ENCODE measurements around the gene SPTBN1.

SPTBN1 gene

GRCh38 chr2:54558188-54559005, 102.3 kb downstream of the SPTBN1 start:
- DNase-seq, result peak; percentile 75

- no peak for DNase-seq
Observed at GRCh38 chr2:54559006-54559445, 102.9 kb downstream of the SPTBN1 start.

GRCh38 chr2:54559593-54560145, 103.5 kb downstream of the SPTBN1 start:
- peak; percentile 20 for DNase-seq

GRCh38 chr2:54560146-54560881, 104.2 kb downstream of the SPTBN1 start:
- no peak for DNase-seq

GRCh38 chr2:54561010-54561409, 104.9 kb downstream of the SPTBN1 start:
- no peak for DNase-seq

- no peak for DNase-seq
Observed at GRCh38 chr2:54564439-54564838, 108.3 kb downstream of the SPTBN1 start.

- no peak for DNase-seq
Observed at GRCh38 chr2:54565551-54565950, 109.4 kb downstream of the SPTBN1 start.

- no peak for DNase-seq
Observed at GRCh38 chr2:54566896-54567295, 110.8 kb downstream of the SPTBN1 start.

- DNase-seq, result no peak
Observed at GRCh38 chr2:54568876-54569321, 112.8 kb downstream of the SPTBN1 start.

- DNase-seq, result no peak
Observed at GRCh38 chr2:54569745-54570301, 113.7 kb downstream of the SPTBN1 start.

- no peak for DNase-seq
Observed at GRCh38 chr2:54570321-54570855, 114.3 kb downstream of the SPTBN1 start.

GRCh38 chr2:54570925-54571694, 115.0 kb downstream of the SPTBN1 start:
- peak; percentile 48 for DNase-seq

GRCh38 chr2:54572262-54572635, 116.1 kb downstream of the SPTBN1 start:
- DNase-seq, result peak; percentile 34

- DNase-seq, result no peak
Observed at GRCh38 chr2:54572636-54573536, 116.8 kb downstream of the SPTBN1 start.

- DNase-seq, result no peak
Observed at GRCh38 chr2:54573537-54573919, 117.4 kb downstream of the SPTBN1 start.

GRCh38 chr2:54574107-54574859, 118.2 kb downstream of the SPTBN1 start:
- no peak for DNase-seq

- no peak for DNase-seq
Observed at GRCh38 chr2:54574860-54575247, 118.7 kb downstream of the SPTBN1 start.

GRCh38 chr2:54575379-54575888, 119.3 kb downstream of the SPTBN1 start:
- no peak for DNase-seq

GRCh38 chr2:54577035-54577434, 120.9 kb downstream of the SPTBN1 start:
- DNase-seq, result peak; percentile 49

- DNase-seq, result no peak
Observed at GRCh38 chr2:54577944-54578647, 122.0 kb downstream of the SPTBN1 start.
